ENCODE data around the gene L3MBTL4.

GRCh38 chr18:6411382-6411781 is 3.3 kb downstream of the L3MBTL4 start:
- no peak for TF ChIP-seq POLR2A (IDR thresholded peaks at IDR 0.05; ENCODE audit: low read depth, low read length)
- TF ChIP-seq POLR2AphosphoS5 (IDR thresholded peaks at IDR 0.05; ENCODE audit: low read depth, low read length): no peak

Data from GM12892 (cell line).